ENCODE measurements around the gene UBE2E1.

The UBE2E1 gene

DNA sequence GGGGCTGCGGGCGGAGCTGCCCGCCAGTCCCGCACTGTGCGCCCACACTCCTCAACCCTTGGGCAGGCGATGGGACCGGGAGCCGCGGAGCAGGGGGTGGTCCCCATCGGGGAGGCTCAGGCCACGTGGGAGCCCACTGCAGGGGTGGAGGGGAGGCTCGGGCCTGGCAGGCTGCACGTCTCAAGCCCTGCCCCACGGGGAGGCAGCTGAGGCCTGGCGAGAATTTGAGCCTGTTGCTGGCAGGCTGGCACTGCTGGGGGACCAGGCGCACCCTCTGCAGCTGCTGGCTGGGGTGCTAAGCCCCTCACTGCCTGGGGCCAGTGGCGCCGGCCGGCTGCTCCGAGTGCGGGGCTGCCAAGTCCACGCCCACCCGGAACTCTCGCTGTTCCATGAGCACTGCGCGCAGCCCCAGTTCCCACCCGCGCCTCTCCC is 76.7 kb downstream of the UBE2E1 start:
- H3K27ac ChIP-seq (ENCODE audit: low read depth, low read length), result no peak overlapping the region
- H3K4me3 ChIP-seq (ENCODE audit: low read depth in 1 of 5, low read length in 5 of 5), result no peak overlapping the region
- H3K36me3 ChIP-seq (ENCODE audit: control insufficient read depth in 5 of 5, insufficient read depth in 5 of 5, low read length in 5 of 5), result peaks cover 0 to 7% (median 0%) of the 10 kb centered on the region in 5 donors

DNA sequence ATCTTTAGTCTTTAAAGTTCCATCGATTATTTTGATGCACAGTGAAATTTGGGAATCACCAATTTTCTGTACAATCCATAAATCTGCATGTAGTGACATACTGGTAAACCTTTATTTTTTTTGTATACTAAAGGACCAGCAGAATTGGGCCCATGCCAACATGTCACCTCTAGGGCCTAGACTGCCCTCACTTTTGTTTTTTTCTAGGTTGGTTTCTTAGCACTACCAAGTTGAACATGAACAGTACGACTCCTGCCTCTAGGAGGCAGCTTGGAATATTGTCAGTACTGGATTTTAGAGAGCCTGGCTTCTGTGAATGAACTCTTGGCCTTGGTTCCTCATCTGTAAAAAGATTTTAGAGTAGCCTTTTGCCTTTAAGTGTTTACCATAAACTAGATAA is 78.7 kb downstream of the UBE2E1 start:
- no peaks in the 10 kb centered on the region for H3K27me3 ChIP-seq (ENCODE audit: control insufficient read depth in 5 of 5, insufficient read depth in 4 of 5, low read length in 5 of 5)
- no peaks in the 10 kb centered on the region for H3K9me3 ChIP-seq (ENCODE audit: control insufficient read depth in 5 of 5, low read length in 5 of 5)
- peaks cover 0 to 5% (median 0%) of the 10 kb centered on the region in 5 donors for H3K36me3 ChIP-seq (ENCODE audit: control insufficient read depth in 5 of 5, insufficient read depth in 5 of 5, low read length in 5 of 5)
- H3K4me3 ChIP-seq (ENCODE audit: low read depth in 1 of 5, low read length in 5 of 5), result no peak overlapping the region
- H3K9ac ChIP-seq (ENCODE audit: low read length in 5 of 5), result no peak overlapping the region
- H3K27ac ChIP-seq (ENCODE audit: low read depth, low read length), result no peak overlapping the region
- H3K4me1 ChIP-seq (ENCODE audit: control insufficient read depth in 5 of 5, insufficient read depth in 5 of 5, low read length in 5 of 5), result peaks cover 0 to 7% (median 0%) of the 10 kb centered on the region in 5 donors

More for the DNA sequence above, 76.7 kb downstream of the UBE2E1 start:
- H3K27me3 ChIP-seq (ENCODE audit: control insufficient read depth in 5 of 5, insufficient read depth in 4 of 5, low read length in 5 of 5), result no peaks in the 10 kb centered on the region
- no peaks in the 10 kb centered on the region for H3K9me3 ChIP-seq (ENCODE audit: control insufficient read depth in 5 of 5, low read length in 5 of 5)
- H3K9ac ChIP-seq (ENCODE audit: low read length in 5 of 5), result no peak overlapping the region
- H3K4me1 ChIP-seq (ENCODE audit: control insufficient read depth in 5 of 5, insufficient read depth in 5 of 5, low read length in 5 of 5), result peaks cover 0 to 9% (median 2%) of the 10 kb centered on the region in 5 donors

GRCh38 chr3:23885210-23885609 is 79.5 kb downstream of the UBE2E1 start:
- H3K27me3 ChIP-seq (ENCODE audit: control insufficient read depth in 5 of 5, insufficient read depth in 4 of 5, low read length in 5 of 5), result no peaks in the 10 kb centered on the region
- peaks cover 0 to 7% (median 0%) of the 10 kb centered on the region in 5 donors for H3K4me1 ChIP-seq (ENCODE audit: control insufficient read depth in 5 of 5, insufficient read depth in 5 of 5, low read length in 5 of 5)
- H3K27ac ChIP-seq (ENCODE audit: low read depth, low read length), result no peak overlapping the region
- peaks cover 0 to 6% (median 3%) of the 10 kb centered on the region in 5 donors for H3K36me3 ChIP-seq (ENCODE audit: control insufficient read depth in 5 of 5, insufficient read depth in 5 of 5, low read length in 5 of 5)
- no peak overlapping the region for H3K4me3 ChIP-seq (ENCODE audit: low read depth in 1 of 5, low read length in 5 of 5)
- H3K9ac ChIP-seq (ENCODE audit: low read length in 5 of 5), result no peak overlapping the region
- no peaks in the 10 kb centered on the region for H3K9me3 ChIP-seq (ENCODE audit: control insufficient read depth in 5 of 5, low read length in 5 of 5)

- H3K27ac ChIP-seq (ENCODE audit: low read depth, low read length), result no peak overlapping the region
- no peak overlapping the region for H3K9ac ChIP-seq (ENCODE audit: low read length in 5 of 5)
- H3K36me3 ChIP-seq (ENCODE audit: control insufficient read depth in 5 of 5, insufficient read depth in 5 of 5, low read length in 5 of 5), result peaks cover 3 to 12% (median 5%) of the 10 kb centered on the region in 5 donors
- no peaks in the 10 kb centered on the region for H3K27me3 ChIP-seq (ENCODE audit: control insufficient read depth in 5 of 5, insufficient read depth in 4 of 5, low read length in 5 of 5)
- H3K4me3 ChIP-seq (ENCODE audit: low read depth in 1 of 5, low read length in 5 of 5), result no peak overlapping the region
- H3K9me3 ChIP-seq (ENCODE audit: control insufficient read depth in 5 of 5, low read length in 5 of 5), result no peaks in the 10 kb centered on the region
- H3K4me1 ChIP-seq (ENCODE audit: control insufficient read depth in 5 of 5, insufficient read depth in 5 of 5, low read length in 5 of 5), result no peaks in the 10 kb centered on the region
Observed at GRCh38 chr3:23886311-23886710, 80.6 kb downstream of the UBE2E1 start.

DNA sequence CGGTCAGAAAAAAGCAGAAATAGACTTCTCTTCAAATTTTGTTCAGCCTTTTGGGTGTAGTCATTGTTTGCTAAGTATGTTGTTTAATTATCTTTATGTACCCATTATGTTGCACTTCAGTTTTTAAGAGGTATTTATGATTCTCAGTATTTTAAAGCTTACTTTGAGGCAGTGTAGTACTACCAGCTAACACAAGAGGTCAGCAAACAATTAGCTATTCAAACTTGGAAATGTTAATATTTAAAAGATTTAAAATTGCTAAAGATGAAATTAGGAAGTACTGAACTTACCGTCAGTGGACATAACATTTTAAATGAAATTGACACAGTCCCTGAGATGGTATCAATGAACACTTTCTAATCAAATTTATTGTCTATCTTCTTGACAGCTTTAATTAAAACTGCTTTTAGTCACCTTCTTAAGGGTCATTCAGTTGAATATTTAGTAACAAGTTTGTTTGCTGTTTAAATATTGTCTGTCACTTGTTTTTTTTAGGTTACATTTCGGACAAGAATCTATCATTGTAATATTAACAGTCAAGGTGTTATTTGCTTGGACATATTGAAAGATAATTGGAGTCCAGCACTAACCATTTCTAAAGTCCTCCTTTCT is 83.0 kb downstream of the UBE2E1 start:
- H3K27me3 ChIP-seq (ENCODE audit: control insufficient read depth in 5 of 5, insufficient read depth in 4 of 5, low read length in 5 of 5), result no peaks in the 10 kb centered on the region
- no peaks in the 10 kb centered on the region for H3K9me3 ChIP-seq (ENCODE audit: control insufficient read depth in 5 of 5, low read length in 5 of 5)
- H3K36me3 ChIP-seq (ENCODE audit: control insufficient read depth in 5 of 5, insufficient read depth in 5 of 5, low read length in 5 of 5), result peaks cover 3 to 18% (median 7%) of the 10 kb centered on the region in 5 donors
- no peak overlapping the region for H3K9ac ChIP-seq (ENCODE audit: low read length in 5 of 5)
- no peak overlapping the region for H3K4me3 ChIP-seq (ENCODE audit: low read depth in 1 of 5, low read length in 5 of 5)
- H3K27ac ChIP-seq (ENCODE audit: low read depth, low read length), result no peak overlapping the region
- H3K4me1 ChIP-seq (ENCODE audit: control insufficient read depth in 5 of 5, insufficient read depth in 5 of 5, low read length in 5 of 5), result no peaks in the 10 kb centered on the region

- H3K36me3 ChIP-seq (ENCODE audit: control insufficient read depth in 5 of 5, insufficient read depth in 5 of 5, low read length in 5 of 5), result peaks cover 5 to 18% (median 8%) of the 10 kb centered on the region in 5 donors
- H3K4me3 ChIP-seq (ENCODE audit: low read depth in 1 of 5, low read length in 5 of 5), result no peak overlapping the region
- H3K4me1 ChIP-seq (ENCODE audit: control insufficient read depth in 5 of 5, insufficient read depth in 5 of 5, low read length in 5 of 5), result no peaks in the 10 kb centered on the region
- H3K9ac ChIP-seq (ENCODE audit: low read length in 5 of 5), result no peak overlapping the region
- H3K27ac ChIP-seq (ENCODE audit: low read depth, low read length), result no peak overlapping the region
- H3K27me3 ChIP-seq (ENCODE audit: control insufficient read depth in 5 of 5, insufficient read depth in 4 of 5, low read length in 5 of 5), result no peaks in the 10 kb centered on the region
- H3K9me3 ChIP-seq (ENCODE audit: control insufficient read depth in 5 of 5, low read length in 5 of 5), result no peaks in the 10 kb centered on the region
Observed at GRCh38 chr3:23889386-23889785, 83.6 kb downstream of the UBE2E1 start.

DNA sequence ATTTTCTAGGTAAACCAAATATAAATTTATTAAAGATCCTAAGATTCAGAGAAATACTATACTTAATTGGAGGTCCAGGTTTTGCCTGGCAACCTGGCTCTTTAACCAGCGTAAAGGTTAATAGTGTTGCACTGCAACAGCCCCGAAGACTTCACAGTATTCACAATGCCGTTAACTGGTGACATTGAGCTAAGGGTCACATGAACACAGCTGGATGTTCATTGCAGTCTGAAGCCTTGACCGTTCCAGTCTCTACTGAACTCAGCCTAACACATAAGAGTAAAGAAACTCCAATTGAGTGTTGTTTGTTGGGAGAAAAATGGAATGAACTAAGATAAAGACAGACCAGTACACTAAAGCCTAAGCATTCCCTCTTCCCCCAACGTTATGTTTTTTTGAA is 84.2 kb downstream of the UBE2E1 start:
- Histone ChIP-seq H3K4me3 (ENCODE audit: low read depth in 1 of 5, low read length in 5 of 5) (no peak overlapping the region), H3K9me3 (ENCODE audit: control insufficient read depth in 5 of 5, low read length in 5 of 5) (no peaks in the 10 kb centered on the region), H3K4me1 (ENCODE audit: control insufficient read depth in 5 of 5, insufficient read depth in 5 of 5, low read length in 5 of 5) (no peaks in the 10 kb centered on the region), H3K27ac (ENCODE audit: low read depth, low read length) (no peak overlapping the region), H3K9ac (ENCODE audit: low read length in 5 of 5) (no peak overlapping the region), H3K27me3 (ENCODE audit: control insufficient read depth in 5 of 5, insufficient read depth in 4 of 5, low read length in 5 of 5) (no peaks in the 10 kb centered on the region), H3K36me3 (ENCODE audit: control insufficient read depth in 5 of 5, insufficient read depth in 5 of 5, low read length in 5 of 5) (peaks cover 9 to 18% (median 13%) of the 10 kb centered on the region in 5 donors)

DNA sequence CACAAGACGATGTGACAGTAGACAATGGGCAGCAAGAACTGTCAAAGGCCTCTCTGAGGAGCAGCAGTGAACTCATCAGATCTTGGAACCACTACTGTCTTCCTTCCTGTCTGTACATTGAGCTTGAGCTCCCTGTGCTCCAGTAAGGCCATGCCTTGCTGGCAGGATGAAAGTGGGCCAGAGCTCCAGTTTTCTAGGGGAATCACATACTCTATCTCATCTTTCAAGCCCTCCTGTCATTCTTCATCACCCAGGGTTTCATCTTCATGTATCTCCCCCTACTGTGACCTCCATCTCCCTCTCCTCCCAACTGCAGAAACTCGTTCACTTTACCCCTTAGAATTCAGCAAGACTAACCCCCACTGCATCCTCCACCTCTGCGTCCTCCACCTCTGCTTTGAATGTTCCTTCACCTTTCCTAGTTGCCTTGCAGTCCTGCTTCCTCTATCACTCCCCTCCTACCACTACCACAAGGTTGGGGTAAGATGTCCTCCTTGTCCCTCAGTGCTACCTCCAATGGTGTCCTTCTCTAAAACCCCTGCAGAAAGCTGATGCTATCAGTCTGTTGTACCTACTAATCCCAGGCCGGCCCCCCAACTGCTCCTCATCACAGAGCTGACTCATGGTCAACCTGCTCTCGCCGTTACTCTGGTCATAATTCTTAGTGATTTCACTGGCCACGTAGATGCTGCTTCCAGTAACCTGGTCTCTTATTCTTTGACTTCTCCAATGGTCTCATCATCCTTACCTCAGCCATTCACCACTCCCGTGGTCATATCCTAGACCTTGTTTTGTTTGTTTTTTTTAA is 88.7 kb downstream of the UBE2E1 start:
- H3K36me3 ChIP-seq (ENCODE audit: control insufficient read depth in 5 of 5, insufficient read depth in 5 of 5, low read length in 5 of 5), result peaks cover 15 to 24% (median 20%) of the 10 kb centered on the region in 5 donors

GRCh38 chr3:23895181-23895580 is 89.4 kb downstream of the UBE2E1 start:
- no peaks in the 10 kb centered on the region for H3K27me3 ChIP-seq (ENCODE audit: control insufficient read depth in 5 of 5, insufficient read depth in 4 of 5, low read length in 5 of 5)
- H3K9ac ChIP-seq (ENCODE audit: low read length in 5 of 5), result no peak overlapping the region
- no peak overlapping the region for H3K27ac ChIP-seq (ENCODE audit: low read depth, low read length)
- no peak overlapping the region for H3K4me3 ChIP-seq (ENCODE audit: low read depth in 1 of 5, low read length in 5 of 5)
- H3K4me1 ChIP-seq (ENCODE audit: control insufficient read depth in 5 of 5, insufficient read depth in 5 of 5, low read length in 5 of 5), result no peaks in the 10 kb centered on the region
- H3K36me3 ChIP-seq (ENCODE audit: control insufficient read depth in 5 of 5, insufficient read depth in 5 of 5, low read length in 5 of 5), result peaks cover 12 to 32% (median 23%) of the 10 kb centered on the region in 5 donors
- no peaks in the 10 kb centered on the region for H3K9me3 ChIP-seq (ENCODE audit: control insufficient read depth in 5 of 5, low read length in 5 of 5)

More for the DNA sequence above, 88.7 kb downstream of the UBE2E1 start:
- Histone ChIP-seq H3K4me1 (ENCODE audit: control insufficient read depth in 5 of 5, insufficient read depth in 5 of 5, low read length in 5 of 5) (no peaks in the 10 kb centered on the region), H3K9ac (ENCODE audit: low read length in 5 of 5) (no peak overlapping the region), H3K9me3 (ENCODE audit: control insufficient read depth in 5 of 5, low read length in 5 of 5) (no peaks in the 10 kb centered on the region), H3K4me3 (ENCODE audit: low read depth in 1 of 5, low read length in 5 of 5) (no peak overlapping the region), H3K27ac (ENCODE audit: low read depth, low read length) (no peak overlapping the region), H3K27me3 (ENCODE audit: control insufficient read depth in 5 of 5, insufficient read depth in 4 of 5, low read length in 5 of 5) (no peaks in the 10 kb centered on the region)

- Histone ChIP-seq H3K36me3 (ENCODE audit: control insufficient read depth in 5 of 5, insufficient read depth in 5 of 5, low read length in 5 of 5) (peaks cover 7 to 27% (median 22%) of the 10 kb centered on the region in 5 donors), H3K9me3 (ENCODE audit: control insufficient read depth in 5 of 5, low read length in 5 of 5) (no peaks in the 10 kb centered on the region), H3K27me3 (ENCODE audit: control insufficient read depth in 5 of 5, insufficient read depth in 4 of 5, low read length in 5 of 5) (no peaks in the 10 kb centered on the region), H3K9ac (ENCODE audit: low read length in 5 of 5) (no peak overlapping the region), H3K4me3 (ENCODE audit: low read depth in 1 of 5, low read length in 5 of 5) (no peak overlapping the region), H3K4me1 (ENCODE audit: control insufficient read depth in 5 of 5, insufficient read depth in 5 of 5, low read length in 5 of 5) (no peaks in the 10 kb centered on the region), H3K27ac (ENCODE audit: low read depth, low read length) (no peak overlapping the region)
Observed at GRCh38 chr3:23900744-23901143, 95.0 kb downstream of the UBE2E1 start.
